GM12891 (cell line): ENCODE results near the gene PIPOX.

Experiments used
- DNase-seq: peaks from one replicate; pipeline ENCODE4 v3.0.0; 2011; ENCODE audit warnings: low spot score; ENCODE audit not compliant: insufficient read length
- FAIRE-seq: peaks from 2 replicates; lab custom pipeline; 2011; peaks lifted over from hg19 to GRCh38; lab: Jason Lieb, UNC
- PAX5 ChIP-seq: IDR thresholded peaks from 2 replicates; pipeline ENCODE4 v1.6.1; 2011; ENCODE audit warnings: low read length, moderate library complexity, mild to moderate bottlenecking; ENCODE audit not compliant: insufficient read depth, severe bottlenecking
- POLR2A ChIP-seq: IDR thresholded peaks from 2 replicates; pipeline ENCODE4 v1.6.1; 2011; ENCODE audit warnings: low read depth, low read length, control low read depth
- POLR2AphosphoS5 ChIP-seq: IDR thresholded peaks from 2 replicates; pipeline ENCODE4 v1.6.1; 2011; ENCODE audit warnings: low read depth, low read length, control low read depth
- POU2F2 ChIP-seq: IDR thresholded peaks from 2 replicates; pipeline ENCODE4 v1.6.1; 2011; ENCODE audit warnings: low read depth, mild to moderate bottlenecking, control low read depth, low read length, moderate library complexity
- SPI1 ChIP-seq: IDR thresholded peaks from 2 replicates; pipeline ENCODE4 v1.6.1; 2011; ENCODE audit warnings: low read depth, low read length, control low read depth
- TAF1 ChIP-seq: IDR thresholded peaks from 2 replicates; pipeline ENCODE4 v1.6.1; 2011; ENCODE audit warnings: low read depth, low read length, control low read depth

PIPOX gene

GRCh38 chr17:29045734-29046472 lies 3.0 kb downstream of the PIPOX start:
- FAIRE-seq = no peak
- TF ChIP-seq SPI1 (no peak), POU2F2 (no peak), TAF1 (no peak), POLR2AphosphoS5 (no peak), PAX5 (no peak), POLR2A (no peak)
- DNase-seq = no peak

GRCh38 chr17:29046473-29046839 lies 3.5 kb downstream of the PIPOX start:
- DNase-seq (no peak), FAIRE-seq (no peak)
- no peak for TF ChIP-seq POLR2AphosphoS5
- no peak for TF ChIP-seq TAF1
- TF ChIP-seq POU2F2 = no peak
- no peak for TF ChIP-seq SPI1
- TF ChIP-seq PAX5 = no peak
- no peak for TF ChIP-seq POLR2A

- TF ChIP-seq POU2F2 = no peak
- no peak for TF ChIP-seq PAX5
- no peak for TF ChIP-seq POLR2AphosphoS5
- TF ChIP-seq SPI1 = no peak
- TF ChIP-seq TAF1 = no peak
- FAIRE-seq = peak; percentile 16
- DNase-seq = no peak
Measured at GRCh38 chr17:29048440-29049368, 5.8 kb downstream of the PIPOX start.

- FAIRE-seq = no peak
- no peak for DNase-seq
- TF ChIP-seq SPI1 = no peak
- TF ChIP-seq POU2F2 = no peak
- no peak for TF ChIP-seq TAF1
- TF ChIP-seq PAX5 = no peak
- no peak for TF ChIP-seq POLR2AphosphoS5
- TF ChIP-seq POLR2A = no peak
Measured at GRCh38 chr17:29049541-29050145, 6.7 kb downstream of the PIPOX start.

GRCh38 chr17:29050176-29050575 lies 7.2 kb downstream of the PIPOX start:
- no peak for FAIRE-seq
- TF ChIP-seq PAX5 (no peak), POLR2A (no peak), POLR2AphosphoS5 (no peak), POU2F2 (no peak), SPI1 (no peak), TAF1 (no peak)
- no peak for DNase-seq

- no peak for FAIRE-seq
- no peak for DNase-seq
- TF ChIP-seq POLR2AphosphoS5 (no peak), TAF1 (no peak), SPI1 (no peak), POLR2A (no peak), PAX5 (no peak), POU2F2 (no peak)
Measured at GRCh38 chr17:29051194-29051593, 8.3 kb downstream of the PIPOX start.

- TF ChIP-seq TAF1 (no peak), POU2F2 (no peak), SPI1 (no peak), POLR2AphosphoS5 (no peak), POLR2A (no peak), PAX5 (no peak)
- FAIRE-seq (no peak), DNase-seq (no peak)
Measured at GRCh38 chr17:29051731-29052130, 8.8 kb downstream of the PIPOX start.

GRCh38 chr17:29054835-29055234 lies 11.9 kb downstream of the PIPOX start:
- TF ChIP-seq POLR2AphosphoS5 = no peak
- TF ChIP-seq POU2F2 = no peak
- no peak for TF ChIP-seq SPI1
- no peak for TF ChIP-seq TAF1
- no peak for TF ChIP-seq POLR2A
- TF ChIP-seq PAX5 = no peak
- no peak for FAIRE-seq
- no peak for DNase-seq

- DNase-seq = no peak
Measured at GRCh38 chr17:29057361-29057760, 14.4 kb downstream of the PIPOX start.

More at GRCh38 chr17:29057361-29057760, 14.4 kb downstream of the PIPOX start:
- no peak for FAIRE-seq
- TF ChIP-seq POLR2A = no peak
- TF ChIP-seq POLR2AphosphoS5 = no peak
- no peak for TF ChIP-seq POU2F2
- TF ChIP-seq TAF1 = no peak
- no peak for TF ChIP-seq PAX5
- no peak for TF ChIP-seq SPI1
